GM15510 (cell line): ENCODE measurements around the gene PADI4.

Experiments used
- POLR2A ChIP-seq: IDR thresholded peaks from 3 replicates; pipeline ENCODE4 v1.6.1; 2011; ENCODE audit warnings: borderline replicate concordance; ENCODE audit not compliant: insufficient read length; ENCODE audit errors: extremely low read depth

Gene PADI4

GRCh38 chr1:17277511-17278159 is 30.4 kb upstream of the PADI4 start:
- TF ChIP-seq POLR2A, result no peak

GRCh38 chr1:17278996-17279830 is 28.8 kb upstream of the PADI4 start:
- TF ChIP-seq POLR2A, result no peak

GRCh38 chr1:17280436-17280835 is 27.6 kb upstream of the PADI4 start:
- TF ChIP-seq POLR2A, result no peak

DNA sequence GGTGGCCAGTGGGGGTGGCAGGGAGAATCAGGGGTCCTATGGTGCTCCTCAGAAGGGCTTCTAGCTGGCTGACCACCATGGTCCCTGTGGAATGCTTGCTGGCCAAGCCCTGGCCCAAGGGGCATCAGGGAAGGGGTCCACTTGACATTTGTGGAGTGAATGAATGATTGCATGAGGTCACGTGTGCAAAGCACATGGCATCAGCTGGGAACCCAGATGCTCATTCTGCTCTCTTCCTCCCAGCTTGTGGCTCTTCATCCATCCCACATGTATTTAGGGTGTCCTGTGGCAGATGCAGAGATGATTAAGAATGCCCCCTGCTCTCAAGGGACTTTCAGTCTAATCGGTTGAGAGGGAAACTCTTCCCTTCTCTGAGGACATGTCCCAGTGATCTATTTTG is 27.1 kb upstream of the PADI4 start:
- TF ChIP-seq POLR2A, result no peak

- TF ChIP-seq POLR2A, result no peak
Observed at GRCh38 chr1:17281775-17282181, 26.2 kb upstream of the PADI4 start.

- TF ChIP-seq POLR2A, result no peak
Observed at GRCh38 chr1:17282836-17283235, 25.2 kb upstream of the PADI4 start.

DNA sequence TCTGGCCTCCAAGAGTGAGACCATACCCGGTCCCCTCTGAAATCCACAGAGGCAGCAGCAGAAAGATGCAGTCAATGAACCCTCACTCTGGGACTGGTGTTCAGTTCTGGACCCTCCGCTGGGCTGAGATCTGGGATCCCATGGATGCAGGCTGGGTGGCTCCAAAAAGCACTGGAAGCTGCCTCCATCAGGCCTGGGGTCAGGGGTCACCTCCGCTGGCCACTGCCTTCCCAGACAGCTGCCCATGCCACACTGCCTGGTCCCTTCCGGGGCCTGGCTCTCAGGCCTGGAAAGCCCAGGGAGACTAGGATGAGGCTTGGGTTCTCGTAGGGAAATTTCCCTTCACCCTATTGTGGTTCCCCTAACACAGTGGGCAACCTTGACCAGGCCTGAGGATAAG is 21.4 kb upstream of the PADI4 start:
- no peak for TF ChIP-seq POLR2A

- no peak for TF ChIP-seq POLR2A
Observed at GRCh38 chr1:17287130-17287776, 20.7 kb upstream of the PADI4 start.

DNA sequence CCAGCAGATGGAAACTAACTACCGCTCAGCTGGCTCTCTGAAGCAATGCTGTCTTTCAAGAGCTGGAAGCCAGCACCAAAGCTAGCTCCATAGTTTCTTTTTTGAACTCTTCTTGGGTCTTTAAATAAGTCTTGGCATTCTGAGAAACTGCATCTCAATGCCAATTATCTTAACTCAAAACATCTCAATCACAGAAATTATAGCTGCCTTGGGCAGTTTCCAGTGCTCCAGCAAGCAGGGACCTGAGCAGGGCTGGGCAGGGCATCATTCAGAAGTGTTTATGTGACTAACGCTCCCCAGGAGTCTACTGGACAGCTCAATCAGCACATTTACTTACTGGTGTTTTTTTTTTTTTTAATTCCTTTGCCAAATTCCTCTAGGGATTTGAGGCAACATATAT is 18.3 kb upstream of the PADI4 start:
- no peak for TF ChIP-seq POLR2A

GRCh38 chr1:17290553-17290952 is 17.4 kb upstream of the PADI4 start:
- no peak for TF ChIP-seq POLR2A

DNA sequence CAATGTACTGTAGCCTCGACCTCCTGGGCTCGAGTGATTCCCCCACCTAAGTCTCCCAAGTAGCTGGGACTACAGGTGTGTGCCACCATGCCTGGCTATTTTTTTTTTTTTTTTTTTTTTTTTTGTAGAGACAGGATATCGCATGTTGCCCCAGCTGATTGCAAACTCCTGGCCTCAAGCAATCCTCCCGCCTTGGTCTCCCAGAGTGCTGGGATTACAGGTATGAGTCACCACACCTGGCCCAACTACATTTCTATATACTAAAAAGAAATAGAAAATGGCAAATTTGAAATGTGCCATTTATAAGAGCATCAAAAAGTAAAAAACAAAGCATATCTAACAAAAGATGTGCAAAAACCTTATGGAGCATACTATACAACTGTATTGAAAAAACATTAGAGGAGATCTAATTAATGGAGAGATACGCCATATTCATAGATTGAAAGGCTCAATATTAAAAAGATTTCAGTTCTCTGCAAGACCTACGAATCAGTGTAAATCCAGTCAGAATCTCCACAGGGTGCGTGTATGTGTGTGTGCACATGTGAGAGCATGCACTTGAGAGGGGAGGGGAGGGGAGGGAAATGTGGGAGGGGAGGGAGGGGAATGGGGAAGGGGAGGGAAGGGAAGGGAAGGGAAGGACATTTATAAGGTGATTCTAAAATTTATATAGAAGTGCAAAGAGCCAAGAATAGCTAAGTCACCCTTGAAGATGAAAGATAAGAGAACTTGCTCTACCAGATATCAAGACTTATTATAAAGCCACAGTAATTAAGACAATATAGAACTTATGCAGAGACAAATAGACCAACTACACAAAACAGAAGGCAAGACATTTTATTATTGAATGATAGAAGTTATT is 15.5 kb upstream of the PADI4 start:
- no peak for TF ChIP-seq POLR2A

- no peak for TF ChIP-seq POLR2A
Observed at GRCh38 chr1:17293681-17294425, 14.1 kb upstream of the PADI4 start.

DNA sequence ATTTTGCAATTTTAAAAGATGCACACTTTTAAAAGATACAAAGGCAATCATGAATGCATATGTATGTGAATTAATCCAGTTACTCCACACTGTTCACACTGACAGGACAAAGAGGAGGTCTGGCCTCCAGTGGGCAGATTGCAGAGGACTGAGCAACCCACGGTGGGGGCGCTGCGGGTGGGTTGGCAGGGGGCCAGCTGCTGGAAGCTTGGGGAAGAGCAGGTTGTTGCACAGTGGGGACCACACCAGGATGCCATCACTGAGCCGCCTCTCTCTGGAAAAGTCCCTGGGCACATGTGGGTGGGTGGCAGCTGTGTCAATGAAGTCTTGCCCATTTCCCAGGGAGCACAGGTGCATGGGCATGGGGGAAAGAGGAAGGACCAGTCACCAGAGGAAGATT is 12.7 kb upstream of the PADI4 start:
- TF ChIP-seq POLR2A, result no peak

GRCh38 chr1:17296086-17296485 is 11.9 kb upstream of the PADI4 start:
- TF ChIP-seq POLR2A, result no peak
